ENCODE results near the gene PPIA.

The PPIA gene

DNA sequence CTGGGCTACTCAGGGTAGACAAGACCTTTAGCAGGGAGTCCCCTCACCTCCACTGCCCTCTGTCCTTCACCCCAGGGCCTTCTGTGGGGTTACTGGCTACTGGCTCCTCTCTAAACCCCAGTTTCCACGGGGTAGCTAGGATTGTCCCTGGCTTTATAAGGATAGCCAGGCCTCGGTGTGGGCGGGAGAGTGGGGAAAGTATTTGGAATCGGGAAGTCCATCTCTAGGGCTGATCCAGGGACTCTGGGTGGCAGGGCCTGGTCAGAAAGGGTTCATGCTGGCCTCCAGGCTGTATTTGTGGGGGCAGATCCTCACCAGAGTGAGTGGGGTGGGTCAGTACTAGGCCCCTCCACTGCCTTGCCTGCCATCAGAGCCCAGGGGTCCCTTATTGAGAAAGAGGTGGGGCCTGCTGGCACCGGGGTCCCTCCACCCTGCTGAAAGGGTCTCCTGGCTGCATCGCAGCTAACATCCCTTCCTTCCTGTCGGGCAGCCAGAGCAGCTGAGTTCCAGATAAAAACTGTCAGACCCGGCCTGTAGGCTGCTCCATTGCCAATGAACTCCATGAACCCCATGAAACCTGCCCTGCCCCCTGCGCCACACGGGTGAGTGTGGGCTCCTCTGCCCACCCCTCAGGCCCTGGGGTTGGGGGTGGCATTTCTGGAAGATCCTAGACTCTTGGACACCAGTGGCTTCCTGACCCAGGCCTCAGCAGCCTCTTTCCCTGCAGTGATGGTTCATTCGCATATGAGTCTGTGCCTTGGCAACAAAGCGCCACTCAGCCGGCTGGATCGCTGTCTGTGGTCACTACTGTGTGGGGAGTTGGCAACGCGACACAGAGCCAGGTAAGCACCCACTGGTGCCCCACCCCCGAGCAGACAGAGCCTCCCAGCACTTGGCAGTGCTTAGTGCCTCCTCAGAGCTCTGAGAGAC lies 40.5 kb upstream of the PPIA start:
- Histone ChIP-seq H3K4me1 (ENCODE audit: control insufficient read depth in 5 of 5, insufficient read depth in 5 of 5, low read length in 5 of 5) (peaks cover 0 to 44% (median 29%) of the 10 kb centered on the region in 5 donors), H3K9me3 (ENCODE audit: control insufficient read depth in 5 of 5, low read length in 5 of 5) (no peaks in the 10 kb centered on the region), H3K4me3 (ENCODE audit: low read depth in 1 of 5, low read length in 5 of 5) (no peak overlapping the region), H3K27ac (ENCODE audit: low read depth, low read length) (no peak overlapping the region), H3K27me3 (ENCODE audit: control insufficient read depth in 5 of 5, insufficient read depth in 4 of 5, low read length in 5 of 5) (no peaks in the 10 kb centered on the region), H3K36me3 (ENCODE audit: control insufficient read depth in 5 of 5, insufficient read depth in 5 of 5, low read length in 5 of 5) (peaks cover 0 to 41% (median 35%) of the 10 kb centered on the region in 5 donors), H3K9ac (ENCODE audit: low read length in 5 of 5) (peak overlapping the region in 2 of 5 donors; percentile 21)

DNA sequence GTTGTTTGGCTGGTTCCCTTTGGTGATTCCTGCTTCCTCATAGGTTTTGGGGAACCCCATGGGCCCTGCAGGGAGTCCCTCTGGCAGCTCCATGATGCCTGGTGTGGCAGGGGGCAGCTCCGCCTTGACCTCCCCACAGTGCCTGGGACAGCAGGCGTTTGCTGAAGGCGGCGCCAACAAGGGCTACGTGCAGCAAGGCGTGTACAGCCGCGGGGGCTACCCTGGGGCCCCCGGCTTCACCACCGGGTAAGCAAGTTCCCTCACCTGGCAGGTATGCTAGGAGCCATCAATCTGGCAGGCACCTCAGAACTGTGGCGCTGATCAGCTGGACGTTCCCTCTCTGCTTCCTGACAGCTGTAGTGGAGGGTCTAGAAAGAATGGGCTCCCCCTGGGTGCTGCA lies 39.6 kb upstream of the PPIA start:
- Histone ChIP-seq H3K27ac (ENCODE audit: low read depth, low read length) (no peak overlapping the region), H3K9me3 (ENCODE audit: control insufficient read depth in 5 of 5, low read length in 5 of 5) (no peaks in the 10 kb centered on the region), H3K36me3 (ENCODE audit: control insufficient read depth in 5 of 5, insufficient read depth in 5 of 5, low read length in 5 of 5) (peaks cover 0 to 48% (median 40%) of the 10 kb centered on the region in 5 donors), H3K27me3 (ENCODE audit: control insufficient read depth in 5 of 5, insufficient read depth in 4 of 5, low read length in 5 of 5) (no peaks in the 10 kb centered on the region), H3K4me3 (ENCODE audit: low read depth in 1 of 5, low read length in 5 of 5) (no peak overlapping the region), H3K4me1 (ENCODE audit: control insufficient read depth in 5 of 5, insufficient read depth in 5 of 5, low read length in 5 of 5) (peaks cover 0 to 39% (median 25%) of the 10 kb centered on the region in 5 donors), H3K9ac (ENCODE audit: low read length in 5 of 5) (no peak overlapping the region)

DNA sequence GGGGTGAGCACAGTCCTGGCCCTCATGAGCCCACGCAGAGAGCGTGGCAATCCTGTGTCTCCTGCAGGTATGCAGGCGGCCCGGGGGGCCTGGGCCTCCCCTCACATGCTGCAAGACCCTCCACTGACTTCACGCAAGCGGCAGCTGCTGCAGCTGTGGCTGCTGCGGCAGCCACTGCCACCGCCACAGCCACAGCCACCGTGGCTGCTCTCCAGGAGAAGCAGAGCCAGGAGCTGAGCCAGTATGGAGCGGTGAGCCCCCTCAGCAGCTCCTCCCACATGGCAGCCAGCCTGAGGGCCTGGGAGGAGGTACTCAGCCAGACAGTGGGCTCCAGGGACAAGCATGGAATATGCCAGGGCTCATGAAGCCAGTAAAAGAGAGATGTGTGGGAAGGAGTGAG lies 39.2 kb upstream of the PPIA start:
- H3K9me3 ChIP-seq (ENCODE audit: control insufficient read depth in 5 of 5, low read length in 5 of 5), result no peaks in the 10 kb centered on the region
- peaks cover 0 to 43% (median 25%) of the 10 kb centered on the region in 5 donors for H3K4me1 ChIP-seq (ENCODE audit: control insufficient read depth in 5 of 5, insufficient read depth in 5 of 5, low read length in 5 of 5)
- no peak overlapping the region for H3K4me3 ChIP-seq (ENCODE audit: low read depth in 1 of 5, low read length in 5 of 5)
- H3K27me3 ChIP-seq (ENCODE audit: control insufficient read depth in 5 of 5, insufficient read depth in 4 of 5, low read length in 5 of 5), result no peaks in the 10 kb centered on the region
- no peak overlapping the region for H3K9ac ChIP-seq (ENCODE audit: low read length in 5 of 5)
- peaks cover 0 to 52% (median 42%) of the 10 kb centered on the region in 5 donors for H3K36me3 ChIP-seq (ENCODE audit: control insufficient read depth in 5 of 5, insufficient read depth in 5 of 5, low read length in 5 of 5)
- no peak overlapping the region for H3K27ac ChIP-seq (ENCODE audit: low read depth, low read length)

DNA sequence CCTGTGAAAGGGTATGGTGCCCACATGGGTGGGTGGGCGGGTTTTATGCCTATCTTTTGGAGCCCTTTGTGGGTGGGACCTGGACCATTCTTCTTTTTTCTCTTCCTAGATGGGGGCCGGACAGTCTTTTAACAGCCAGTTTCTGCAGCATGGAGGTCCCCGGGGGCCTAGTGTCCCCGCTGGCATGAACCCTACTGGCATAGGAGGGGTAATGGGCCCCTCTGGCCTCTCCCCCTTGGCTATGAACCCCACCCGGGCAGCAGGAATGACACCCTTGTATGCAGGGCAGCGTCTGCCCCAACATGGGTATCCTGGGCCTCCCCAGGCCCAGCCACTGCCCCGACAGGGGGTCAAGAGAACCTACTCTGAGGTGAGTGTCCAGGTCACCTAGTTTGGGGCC lies 38.7 kb upstream of the PPIA start:
- Histone ChIP-seq H3K27ac (ENCODE audit: low read depth, low read length) (no peak overlapping the region), H3K9me3 (ENCODE audit: control insufficient read depth in 5 of 5, low read length in 5 of 5) (no peaks in the 10 kb centered on the region), H3K27me3 (ENCODE audit: control insufficient read depth in 5 of 5, insufficient read depth in 4 of 5, low read length in 5 of 5) (no peaks in the 10 kb centered on the region), H3K4me1 (ENCODE audit: control insufficient read depth in 5 of 5, insufficient read depth in 5 of 5, low read length in 5 of 5) (peaks cover 0 to 45% (median 25%) of the 10 kb centered on the region in 5 donors), H3K36me3 (ENCODE audit: control insufficient read depth in 5 of 5, insufficient read depth in 5 of 5, low read length in 5 of 5) (peaks cover 0 to 56% (median 46%) of the 10 kb centered on the region in 5 donors), H3K9ac (ENCODE audit: low read length in 5 of 5) (no peak overlapping the region), H3K4me3 (ENCODE audit: low read depth in 1 of 5, low read length in 5 of 5) (no peak overlapping the region)

DNA sequence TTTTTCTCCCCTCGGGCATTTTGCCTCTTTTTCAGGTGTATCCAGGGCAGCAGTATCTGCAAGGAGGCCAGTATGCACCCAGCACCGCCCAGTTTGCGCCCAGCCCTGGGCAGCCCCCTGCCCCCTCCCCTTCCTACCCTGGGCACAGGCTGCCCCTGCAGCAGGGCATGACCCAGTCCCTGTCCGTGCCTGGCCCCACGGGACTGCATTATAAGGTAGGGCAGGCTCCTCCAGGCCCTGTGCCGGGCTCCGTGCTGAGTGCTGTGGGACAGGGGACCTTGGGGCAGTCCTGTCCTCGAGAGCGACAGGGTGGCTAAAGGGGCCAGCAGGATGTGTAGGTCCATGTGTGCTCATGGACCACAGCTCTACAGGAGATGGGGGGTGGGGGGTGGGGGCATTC lies 37.2 kb upstream of the PPIA start:
- peaks cover 0 to 41% (median 22%) of the 10 kb centered on the region in 5 donors for H3K4me1 ChIP-seq (ENCODE audit: control insufficient read depth in 5 of 5, insufficient read depth in 5 of 5, low read length in 5 of 5)
- no peaks in the 10 kb centered on the region for H3K9me3 ChIP-seq (ENCODE audit: control insufficient read depth in 5 of 5, low read length in 5 of 5)
- no peak overlapping the region for H3K9ac ChIP-seq (ENCODE audit: low read length in 5 of 5)
- H3K27me3 ChIP-seq (ENCODE audit: control insufficient read depth in 5 of 5, insufficient read depth in 4 of 5, low read length in 5 of 5), result no peaks in the 10 kb centered on the region
- H3K4me3 ChIP-seq (ENCODE audit: low read depth in 1 of 5, low read length in 5 of 5), result no peak overlapping the region
- H3K36me3 ChIP-seq (ENCODE audit: control insufficient read depth in 5 of 5, insufficient read depth in 5 of 5, low read length in 5 of 5), result peaks cover 0 to 71% (median 61%) of the 10 kb centered on the region in 5 donors
- H3K27ac ChIP-seq (ENCODE audit: low read depth, low read length), result no peak overlapping the region

DNA sequence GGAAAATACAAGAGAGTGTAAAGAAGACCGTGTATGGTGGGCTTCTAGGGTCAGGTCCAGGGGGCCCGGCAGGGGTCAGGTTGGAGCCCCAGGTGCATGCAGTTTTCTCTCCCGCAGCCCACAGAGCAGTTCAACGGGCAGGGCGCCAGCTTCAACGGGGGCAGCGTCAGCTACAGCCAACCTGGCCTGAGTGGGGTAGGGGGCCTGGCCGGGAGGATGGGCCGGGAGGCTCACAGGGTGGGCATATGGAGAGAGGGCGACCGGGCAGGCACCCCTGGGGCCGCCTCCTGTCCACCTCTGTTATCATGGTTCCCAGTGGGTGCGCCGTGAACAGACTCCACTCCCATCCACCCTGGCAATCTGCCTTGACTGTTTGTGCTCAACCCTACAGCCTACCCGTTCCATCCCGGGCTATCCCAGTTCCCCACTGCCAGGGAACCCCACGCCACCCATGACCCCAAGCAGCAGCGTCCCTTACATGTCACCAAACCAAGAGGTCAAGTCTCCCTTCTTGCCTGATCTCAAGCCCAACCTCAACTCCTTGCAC lies 36.4 kb upstream of the PPIA start:
- H3K36me3 ChIP-seq (ENCODE audit: control insufficient read depth in 5 of 5, insufficient read depth in 5 of 5, low read length in 5 of 5), result peaks cover 0 to 80% (median 70%) of the 10 kb centered on the region in 5 donors
- H3K27ac ChIP-seq (ENCODE audit: low read depth, low read length), result no peak overlapping the region
- no peaks in the 10 kb centered on the region for H3K9me3 ChIP-seq (ENCODE audit: control insufficient read depth in 5 of 5, low read length in 5 of 5)
- H3K4me3 ChIP-seq (ENCODE audit: low read depth in 1 of 5, low read length in 5 of 5), result no peak overlapping the region
- H3K27me3 ChIP-seq (ENCODE audit: control insufficient read depth in 5 of 5, insufficient read depth in 4 of 5, low read length in 5 of 5), result no peaks in the 10 kb centered on the region
- no peak overlapping the region for H3K9ac ChIP-seq (ENCODE audit: low read length in 5 of 5)
- H3K4me1 ChIP-seq (ENCODE audit: control insufficient read depth in 5 of 5, insufficient read depth in 5 of 5, low read length in 5 of 5), result peaks cover 0 to 33% (median 18%) of the 10 kb centered on the region in 5 donors

DNA sequence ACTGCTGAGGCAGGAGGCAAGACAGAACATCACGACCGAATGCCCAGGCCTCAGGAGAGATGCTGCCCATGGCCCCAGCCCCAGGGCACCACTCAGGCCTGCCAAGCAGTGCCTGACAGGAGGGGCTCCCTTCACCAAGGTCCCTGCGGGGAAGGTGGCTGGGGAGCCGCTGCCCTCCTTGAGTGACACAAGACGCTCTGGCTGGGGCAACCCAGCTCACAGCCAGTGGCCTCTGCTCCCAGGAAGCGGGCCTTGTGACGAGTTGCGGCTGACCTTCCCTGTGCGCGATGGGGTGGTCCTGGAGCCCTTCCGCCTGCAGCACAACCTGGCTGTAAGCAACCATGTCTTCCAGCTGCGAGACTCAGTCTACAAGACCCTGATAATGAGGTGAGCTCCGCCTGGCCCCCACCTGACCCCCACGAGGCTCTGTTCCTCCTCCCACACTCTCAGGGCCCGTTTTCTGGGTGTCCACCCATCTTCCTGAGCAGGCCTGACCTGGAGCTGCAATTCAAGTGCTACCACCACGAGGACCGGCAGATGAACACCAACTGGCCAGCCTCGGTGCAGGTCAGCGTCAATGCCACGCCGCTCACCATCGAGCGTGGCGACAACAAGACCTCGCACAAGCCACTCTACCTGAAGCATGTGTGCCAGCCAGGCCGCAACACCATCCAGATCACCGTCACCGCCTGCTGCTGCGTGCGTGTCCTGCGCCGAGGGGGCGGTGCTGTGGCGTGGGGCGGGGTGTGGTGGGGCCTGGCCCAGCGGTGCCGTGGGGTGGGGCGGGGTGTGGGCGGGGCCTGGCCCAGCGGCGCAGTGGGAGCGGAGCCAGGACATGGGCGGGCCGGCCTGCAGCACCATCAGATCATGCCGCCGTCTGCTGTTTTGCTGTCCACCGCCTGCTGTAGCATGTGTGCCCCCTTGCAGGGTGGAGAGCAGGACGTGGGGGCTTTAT lies 35.0 kb upstream of the PPIA start:
- no peak overlapping the region for H3K9ac ChIP-seq (ENCODE audit: low read length in 5 of 5)
- H3K9me3 ChIP-seq (ENCODE audit: control insufficient read depth in 5 of 5, low read length in 5 of 5), result no peaks in the 10 kb centered on the region
- peaks cover 0 to 19% (median 12%) of the 10 kb centered on the region in 5 donors for H3K4me1 ChIP-seq (ENCODE audit: control insufficient read depth in 5 of 5, insufficient read depth in 5 of 5, low read length in 5 of 5)
- no peak overlapping the region for H3K4me3 ChIP-seq (ENCODE audit: low read depth in 1 of 5, low read length in 5 of 5)
- no peaks in the 10 kb centered on the region for H3K27me3 ChIP-seq (ENCODE audit: control insufficient read depth in 5 of 5, insufficient read depth in 4 of 5, low read length in 5 of 5)
- H3K27ac ChIP-seq (ENCODE audit: low read depth, low read length), result no peak overlapping the region
- H3K36me3 ChIP-seq (ENCODE audit: control insufficient read depth in 5 of 5, insufficient read depth in 5 of 5, low read length in 5 of 5), result peaks cover 0 to 92% (median 81%) of the 10 kb centered on the region in 5 donors

DNA sequence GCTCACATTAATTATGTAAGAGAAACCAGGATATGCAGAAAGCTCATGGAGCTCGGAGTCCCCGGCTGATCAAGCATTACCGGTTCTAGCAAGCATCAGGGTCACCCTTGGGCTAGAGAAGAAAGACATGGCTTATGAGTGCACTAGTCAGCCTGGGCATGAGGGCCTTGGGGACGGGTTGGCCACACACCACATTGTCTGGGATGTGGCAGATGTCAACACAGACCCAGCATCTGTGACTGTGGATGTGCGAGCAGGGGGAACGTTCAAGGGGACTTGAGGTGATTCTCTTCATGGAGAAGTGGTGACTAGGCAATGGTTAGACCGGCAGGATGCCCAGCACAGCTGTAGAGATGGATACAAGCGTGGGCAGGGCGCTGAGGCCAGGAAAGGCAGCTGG lies 34.2 kb upstream of the PPIA start:
- no peaks in the 10 kb centered on the region for H3K27me3 ChIP-seq (ENCODE audit: control insufficient read depth in 5 of 5, insufficient read depth in 4 of 5, low read length in 5 of 5)
- H3K27ac ChIP-seq (ENCODE audit: low read depth, low read length), result no peak overlapping the region
- H3K9ac ChIP-seq (ENCODE audit: low read length in 5 of 5), result no peak overlapping the region
- H3K4me3 ChIP-seq (ENCODE audit: low read depth in 1 of 5, low read length in 5 of 5), result no peak overlapping the region
- peaks cover 0 to 92% (median 83%) of the 10 kb centered on the region in 5 donors for H3K36me3 ChIP-seq (ENCODE audit: control insufficient read depth in 5 of 5, insufficient read depth in 5 of 5, low read length in 5 of 5)
- peaks cover 0 to 11% (median 8%) of the 10 kb centered on the region in 5 donors for H3K4me1 ChIP-seq (ENCODE audit: control insufficient read depth in 5 of 5, insufficient read depth in 5 of 5, low read length in 5 of 5)
- no peaks in the 10 kb centered on the region for H3K9me3 ChIP-seq (ENCODE audit: control insufficient read depth in 5 of 5, low read length in 5 of 5)

DNA sequence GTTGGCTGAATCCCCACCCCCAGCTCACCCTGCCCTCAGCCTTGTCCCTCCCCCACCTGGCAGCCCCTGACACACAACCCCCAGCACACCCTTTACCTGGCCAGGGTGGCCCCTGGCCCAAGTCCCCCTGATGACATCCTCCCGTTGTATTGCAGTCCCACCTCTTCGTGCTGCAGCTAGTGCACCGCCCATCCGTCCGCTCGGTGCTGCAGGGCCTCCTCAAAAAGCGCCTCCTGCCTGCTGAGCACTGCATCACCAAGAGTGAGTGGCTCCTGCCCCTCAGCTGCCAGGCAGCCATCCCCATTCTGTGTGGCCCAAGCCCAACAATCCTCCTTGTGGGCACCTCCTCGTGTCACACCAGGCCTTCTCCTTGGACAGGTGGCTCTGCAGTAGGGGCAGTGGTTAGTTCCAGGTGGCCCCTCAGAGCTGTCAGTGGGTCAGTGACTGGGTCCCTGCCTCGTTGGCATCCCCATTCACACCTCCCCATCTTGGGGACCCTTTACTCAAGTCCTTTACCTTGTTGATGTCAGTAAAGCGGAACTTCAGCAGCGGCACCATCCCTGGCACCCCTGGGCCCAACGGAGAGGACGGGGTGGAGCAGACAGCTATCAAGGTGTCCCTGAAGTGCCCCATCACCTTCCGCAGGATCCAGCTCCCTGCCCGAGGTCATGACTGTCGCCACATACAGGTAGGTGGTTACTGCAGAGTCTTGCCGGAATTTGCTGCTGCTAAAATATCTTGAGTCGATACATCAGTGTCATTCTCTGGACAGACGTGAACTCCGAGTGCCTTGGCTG lies 33.6 kb upstream of the PPIA start:
- no peak overlapping the region for H3K27ac ChIP-seq (ENCODE audit: low read depth, low read length)
- H3K36me3 ChIP-seq (ENCODE audit: control insufficient read depth in 5 of 5, insufficient read depth in 5 of 5, low read length in 5 of 5), result peaks cover 0 to 94% (median 86%) of the 10 kb centered on the region in 5 donors

More for the DNA sequence above, 33.6 kb upstream of the PPIA start:
- H3K4me3 ChIP-seq (ENCODE audit: low read depth in 1 of 5, low read length in 5 of 5), result no peak overlapping the region
- H3K4me1 ChIP-seq (ENCODE audit: control insufficient read depth in 5 of 5, insufficient read depth in 5 of 5, low read length in 5 of 5), result peaks cover 0 to 13% (median 11%) of the 10 kb centered on the region in 5 donors
- H3K9me3 ChIP-seq (ENCODE audit: control insufficient read depth in 5 of 5, low read length in 5 of 5), result no peaks in the 10 kb centered on the region
- H3K27me3 ChIP-seq (ENCODE audit: control insufficient read depth in 5 of 5, insufficient read depth in 4 of 5, low read length in 5 of 5), result no peaks in the 10 kb centered on the region
- no peak overlapping the region for H3K9ac ChIP-seq (ENCODE audit: low read length in 5 of 5)
